GM23338 (cell line): Measurements from ENCODE around the gene MARCHF7. TPM values are rescaled to one million over a fixed set of nuclear protein-coding genes. Genes with fewer than 3 reads are reported as not detected.

Experiments used
- ATAC-seq: fragments of 200-7000 bp; cut with Tn5 transposase; 3 replicates; pipeline ENCODE4 v1.9.1; 2020
- DNase-seq: peaks from one replicate; pipeline ENCODE4 v3.0.0-alpha.2; 2015; ENCODE audit warnings: low spot score
- H2AFZ ChIP-seq: fragments of 200-600 bp; sonication (generic); 2 replicates; pipeline ENCODE4 v1.8.0; 2016; ENCODE audit warnings: antibody characterized with exemption, mild to moderate bottlenecking, moderate library complexity
- H3F3A ChIP-seq: fragments of 200-600 bp; sonication (generic); replicated peaks from 2 replicates; pipeline ENCODE4 v1.8.0; 2017; ENCODE audit warnings: antibody characterized with exemption, mixed run types, low read depth
- H3K27ac ChIP-seq: fragments of 200-600 bp; sonication (generic); 2 replicates; pipeline ENCODE4 v1.6.1; 2016; ENCODE audit warnings: low read depth
- H3K27me3 ChIP-seq: fragments of 200-600 bp; sonication (generic); 2 replicates; pipeline ENCODE4 v1.8.0; 2016; ENCODE audit warnings: mild to moderate bottlenecking, mixed run types, moderate library complexity; ENCODE audit not compliant: insufficient read depth
- H3K36me3 ChIP-seq: fragments of 200-600 bp; sonication (generic); 2 replicates; pipeline ENCODE4 v1.8.0; 2016; ENCODE audit warnings: mild to moderate bottlenecking; ENCODE audit not compliant: insufficient read depth
- H3K4me1 ChIP-seq: fragments of 200-600 bp; sonication (generic); 2 replicates; pipeline ENCODE4 v1.8.0; 2016; ENCODE audit warnings: mild to moderate bottlenecking, moderate library complexity; ENCODE audit not compliant: insufficient read depth
- H3K4me2 ChIP-seq: fragments of 200-600 bp; sonication (generic); 2 replicates; pipeline ENCODE4 v1.7.1; 2017; ENCODE audit warnings: mixed run types
- H3K4me3 ChIP-seq: fragments of 200-600 bp; sonication (generic); 2 replicates; pipeline ENCODE4 v1.6.1; 2016; ENCODE audit warnings: mixed run types
- H3K79me2 ChIP-seq: fragments of 200-600 bp; sonication (generic); replicated peaks from 2 replicates; pipeline ENCODE4 v1.8.0; 2017; ENCODE audit warnings: mild to moderate bottlenecking; ENCODE audit not compliant: insufficient read depth
- H3K9me2 ChIP-seq: fragments of 200-600 bp; sonication (generic); 2 replicates; pipeline ENCODE4 v1.8.0; 2017; ENCODE audit not compliant: insufficient read depth
- H4K20me1 ChIP-seq: fragments of 200-600 bp; sonication (generic); replicated peaks from 2 replicates; pipeline ENCODE4 v1.8.0; 2017; ENCODE audit warnings: mild to moderate bottlenecking; ENCODE audit not compliant: insufficient read depth
- H3K27ac Mint-ChIP-seq: 2 replicates; pipeline ENCODE4 v1.8.0; 2020; ENCODE audit warnings: inconsistent platforms, mild to moderate bottlenecking, moderate library complexity, mixed read lengths
- H3K27me3 Mint-ChIP-seq: 3 replicates; pipeline ENCODE4 v1.8.0; 2022; ENCODE audit warnings: low read depth, mild to moderate bottlenecking, moderate library complexity, mixed read lengths, inconsistent platforms; ENCODE audit not compliant: insufficient read depth, poor library complexity
- H3K36me3 Mint-ChIP-seq: 3 replicates; pipeline ENCODE4 v1.8.0; 2021; ENCODE audit warnings: low read depth, mild to moderate bottlenecking, inconsistent platforms, moderate library complexity, mixed read lengths
- H3K4me1 Mint-ChIP-seq: 3 replicates; pipeline ENCODE4 v1.8.0; 2020; ENCODE audit warnings: mild to moderate bottlenecking, inconsistent platforms, mixed read lengths
- H3K4me3 Mint-ChIP-seq: 3 replicates; pipeline ENCODE4 v1.8.0; 2021; ENCODE audit warnings: moderate library complexity, mild to moderate bottlenecking, inconsistent platforms, mixed read lengths
- H3K9me3 Mint-ChIP-seq: 3 replicates; pipeline ENCODE4 v1.8.0; 2020; ENCODE audit warnings: moderate library complexity, mild to moderate bottlenecking, inconsistent platforms, mixed read lengths
- CREB1 ChIP-seq: fragments of 250-450 bp; sonication (Bioruptor Pico); IDR thresholded peaks from 2 replicates; pipeline ENCODE4 v1.5.0; 2020; ENCODE audit warnings: low read depth, mild to moderate bottlenecking, moderate library complexity
- CTCF ChIP-seq, 2 experiments: fragments of 200-600 bp in 1 of 2; sonication (generic) in 1 of 2; conservative IDR thresholded peaks; 2 replicates each; pipeline versions ENCODE4 v1.5.1 to v1.6.1; 2016 to 2017; ENCODE audit warnings: antibody characterized with exemption in 2 of 2, low read depth in 2 of 2, mild to moderate bottlenecking in 2 of 2, moderate library complexity in 1 of 2
- EZH2 ChIP-seq: fragments of 200-600 bp; sonication (generic); IDR thresholded peaks from one replicate; pipeline ENCODE4 v1.8.0; 2017; ENCODE audit warnings: antibody characterized with exemption, mild to moderate bottlenecking, low read depth; ENCODE audit not compliant: unreplicated experiment
- EZH2phosphoT487 ChIP-seq: fragments of 200-600 bp; sonication (generic); IDR thresholded peaks from one replicate; pipeline ENCODE4 v1.8.1; 2018; ENCODE audit warnings: antibody characterized with exemption; ENCODE audit not compliant: unreplicated experiment
- JUNB ChIP-seq: IDR thresholded peaks from one replicate; pipeline ENCODE4 v1.6.1; 2016; ENCODE audit warnings: antibody characterized with exemption; ENCODE audit not compliant: unreplicated experiment
- NANOG ChIP-seq: IDR thresholded peaks from 2 replicates; pipeline ENCODE4 v1.6.1; 2016; ENCODE audit warnings: antibody characterized with exemption, borderline replicate concordance
- POLR2AphosphoS5 ChIP-seq: IDR thresholded peaks from 2 replicates; pipeline ENCODE4 v1.6.1; 2016; ENCODE audit warnings: antibody characterized with exemption, low read depth
- STAT1 ChIP-seq: IDR thresholded peaks from one replicate; pipeline ENCODE4 v1.6.1; 2016; ENCODE audit warnings: antibody characterized with exemption; ENCODE audit not compliant: unreplicated experiment
- ZNF114 ChIP-seq: fragments of 250-450 bp; sonication (Bioruptor Pico); IDR thresholded peaks from 2 replicates; pipeline ENCODE4 v1.5.0; 2020; ENCODE audit warnings: mild to moderate bottlenecking, moderate library complexity
- ZNF331 ChIP-seq: fragments of 250-450 bp; sonication (Bioruptor Pico); IDR thresholded peaks from 2 replicates; pipeline ENCODE4 v1.5.0; 2020; ENCODE audit warnings: low read depth, mild to moderate bottlenecking, moderate library complexity
- ZNF462 ChIP-seq: fragments of 250-450 bp; sonication (Bioruptor Pico); IDR thresholded peaks from 2 replicates; pipeline ENCODE4 v1.5.0; 2020; ENCODE audit warnings: mild to moderate bottlenecking, moderate library complexity
- polyA plus RNA-seq: library from polyadenylated mRNA; unstranded; fragments of >200 nt; fragmentation: Nextera tagmentation; extraction: Ambion mirVana; gene quantifications from 2 replicates; pipeline ENCODE4 v1.2.1, GENCODE V29; 2016
- total RNA-seq: library from RNA; depleted of rRNA; stranded (reverse); fragments of >200 nt; shearing (Covaris generic); gene quantifications from 2 replicates; pipeline ENCODE4 v1.2.3, GENCODE V29; 2014
- TF ChIP-seq, protein P1 (sequence below): IDR thresholded peaks from 2 replicates; pipeline ENCODE4 v1.6.1; 2016; ENCODE audit warnings: antibody characterized with exemption
- TF ChIP-seq, protein P2 (sequence below): IDR thresholded peaks from one replicate; pipeline ENCODE4 v1.6.1; 2018; ENCODE audit warnings: antibody characterized with exemption; ENCODE audit not compliant: unreplicated experiment

Gene MARCHF7
- total and polyA plus RNA-seq, 2 experiments from 2014 or later, result 101 to 142 TPM

- Mint-ChIP-seq H3K27ac (peak overlapping the region; percentile 69; the same call in 1 of the 2 replicates), H3K36me3 (peaks cover 62% of the 10 kb centered on the region), H3K4me3 (no peak overlapping the region), H3K4me1 (no peaks in the 10 kb centered on the region), H3K9me3 (no peaks in the 10 kb centered on the region), H3K27me3 (peaks cover 3% of the 10 kb centered on the region)
- no peaks in the 10 kb centered on the region for H3K9me2 ChIP-seq
- H3K27me3 ChIP-seq, result no peaks in the 10 kb centered on the region
- H3K4me3 ChIP-seq, result no peak overlapping the region
- TF ChIP-seq CREB1, result no peak
- TF ChIP-seq, protein P1, sequence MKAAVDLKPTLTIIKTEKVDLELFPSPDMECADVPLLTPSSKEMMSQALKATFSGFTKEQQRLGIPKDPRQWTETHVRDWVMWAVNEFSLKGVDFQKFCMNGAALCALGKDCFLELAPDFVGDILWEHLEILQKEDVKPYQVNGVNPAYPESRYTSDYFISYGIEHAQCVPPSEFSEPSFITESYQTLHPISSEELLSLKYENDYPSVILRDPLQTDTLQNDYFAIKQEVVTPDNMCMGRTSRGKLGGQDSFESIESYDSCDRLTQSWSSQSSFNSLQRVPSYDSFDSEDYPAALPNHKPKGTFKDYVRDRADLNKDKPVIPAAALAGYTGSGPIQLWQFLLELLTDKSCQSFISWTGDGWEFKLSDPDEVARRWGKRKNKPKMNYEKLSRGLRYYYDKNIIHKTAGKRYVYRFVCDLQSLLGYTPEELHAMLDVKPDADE, result no peak
- TF ChIP-seq POLR2AphosphoS5, result no peak; the same call in 1 of the 2 replicates
- no peak for TF ChIP-seq NANOG
- TF ChIP-seq ZNF114 (CRISPR knock-in tag), result no peak
- TF ChIP-seq EZH2phosphoT487, result no peak
- no peak for TF ChIP-seq EZH2
- TF ChIP-seq ZNF462 (CRISPR knock-in tag), result no peak
- TF ChIP-seq STAT1, result no peak
- TF ChIP-seq, protein P2, sequence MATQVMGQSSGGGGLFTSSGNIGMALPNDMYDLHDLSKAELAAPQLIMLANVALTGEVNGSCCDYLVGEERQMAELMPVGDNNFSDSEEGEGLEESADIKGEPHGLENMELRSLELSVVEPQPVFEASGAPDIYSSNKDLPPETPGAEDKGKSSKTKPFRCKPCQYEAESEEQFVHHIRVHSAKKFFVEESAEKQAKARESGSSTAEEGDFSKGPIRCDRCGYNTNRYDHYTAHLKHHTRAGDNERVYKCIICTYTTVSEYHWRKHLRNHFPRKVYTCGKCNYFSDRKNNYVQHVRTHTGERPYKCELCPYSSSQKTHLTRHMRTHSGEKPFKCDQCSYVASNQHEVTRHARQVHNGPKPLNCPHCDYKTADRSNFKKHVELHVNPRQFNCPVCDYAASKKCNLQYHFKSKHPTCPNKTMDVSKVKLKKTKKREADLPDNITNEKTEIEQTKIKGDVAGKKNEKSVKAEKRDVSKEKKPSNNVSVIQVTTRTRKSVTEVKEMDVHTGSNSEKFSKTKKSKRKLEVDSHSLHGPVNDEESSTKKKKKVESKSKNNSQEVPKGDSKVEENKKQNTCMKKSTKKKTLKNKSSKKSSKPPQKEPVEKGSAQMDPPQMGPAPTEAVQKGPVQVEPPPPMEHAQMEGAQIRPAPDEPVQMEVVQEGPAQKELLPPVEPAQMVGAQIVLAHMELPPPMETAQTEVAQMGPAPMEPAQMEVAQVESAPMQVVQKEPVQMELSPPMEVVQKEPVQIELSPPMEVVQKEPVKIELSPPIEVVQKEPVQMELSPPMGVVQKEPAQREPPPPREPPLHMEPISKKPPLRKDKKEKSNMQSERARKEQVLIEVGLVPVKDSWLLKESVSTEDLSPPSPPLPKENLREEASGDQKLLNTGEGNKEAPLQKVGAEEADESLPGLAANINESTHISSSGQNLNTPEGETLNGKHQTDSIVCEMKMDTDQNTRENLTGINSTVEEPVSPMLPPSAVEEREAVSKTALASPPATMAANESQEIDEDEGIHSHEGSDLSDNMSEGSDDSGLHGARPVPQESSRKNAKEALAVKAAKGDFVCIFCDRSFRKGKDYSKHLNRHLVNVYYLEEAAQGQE, result no peak
- TF ChIP-seq CTCF (conservative IDR thresholded peaks at IDR 0.05; ENCODE audit: low read depth in 2 of 2), result no peak
- no peak for TF ChIP-seq JUNB
- no peak for TF ChIP-seq ZNF331 (CRISPR knock-in tag)
- DNase-seq, result peak; percentile 28
- H3K79me2 ChIP-seq, result peaks cover 99% of the 10 kb centered on the region
- H3K4me1 ChIP-seq, result no peaks in the 10 kb centered on the region
- peaks cover 25% of the 10 kb centered on the region; the same call in 1 of the 2 replicates for H3K36me3 ChIP-seq
- no peaks in the 10 kb centered on the region for H3F3A ChIP-seq
- ATAC-seq, result peak; percentile 73
- no peak overlapping the region for H3K27ac ChIP-seq
- H2AFZ ChIP-seq, result no peak overlapping the region
- peaks cover 25% of the 10 kb centered on the region for H4K20me1 ChIP-seq
- no peak overlapping the region for H3K4me2 ChIP-seq
Measured at GRCh38 chr2:159738509-159739390, 26.4 kb downstream of the MARCHF7 start.
